Neural crest cell (in vitro differentiated cells): ENCODE results near the gene SERPINI2. TPM values are rescaled to one million over a fixed set of nuclear protein-coding genes. Genes with fewer than 3 reads are reported as not detected.

Source experiments
- DNase-seq: peaks from one replicate; pipeline ENCODE4 v3.0.0; 2021; ENCODE audit warnings: low read depth, mixed read lengths, low spot score
- H3K27ac Mint-ChIP-seq: one replicate; pipeline ENCODE4 v1.8.0; 2021; ENCODE audit warnings: mild to moderate bottlenecking, mixed read lengths; ENCODE audit not compliant: unreplicated experiment
- H3K27me3 Mint-ChIP-seq: 2 replicates; pipeline ENCODE4 v1.8.0; 2021; ENCODE audit warnings: low read depth, mild to moderate bottlenecking, mixed read lengths
- H3K36me3 Mint-ChIP-seq: 2 replicates; pipeline ENCODE4 v1.8.0; 2021; ENCODE audit warnings: low read depth, mild to moderate bottlenecking, mixed read lengths
- H3K4me1 Mint-ChIP-seq: 2 replicates; pipeline ENCODE4 v1.8.0; 2021; ENCODE audit warnings: mixed read lengths
- H3K4me3 Mint-ChIP-seq: one replicate; pipeline ENCODE4 v1.8.0; 2021; ENCODE audit warnings: mild to moderate bottlenecking, mixed read lengths
- H3K9me3 Mint-ChIP-seq: 2 replicates; pipeline ENCODE4 v1.8.0; 2021; ENCODE audit warnings: mixed read lengths
- CTCF ChIP-seq: fragments of 200-600 bp; sonication (generic); conservative IDR thresholded peaks from 2 replicates; pipeline ENCODE4 v1.5.0; 2021; ENCODE audit warnings: antibody characterized with exemption, mild to moderate bottlenecking
- total RNA-seq: library from RNA; stranded (reverse); gene quantifications from 2 replicates; pipeline ENCODE4 v1.2.1, GENCODE V29; 2021

Gene SERPINI2
- total RNA-seq, 1 donor from 2014 or later = 0.56 TPM

GRCh38 chr3:167501941-167502340 lies 28.1 kb upstream of the SERPINI2 start:
- no peak overlapping the region for H3K4me3 Mint-ChIP-seq
- no peak for DNase-seq
- no peaks in the 10 kb centered on the region for H3K27me3 Mint-ChIP-seq
- no peaks in the 10 kb centered on the region for H3K9me3 Mint-ChIP-seq
- H3K36me3 Mint-ChIP-seq = no peaks in the 10 kb centered on the region
- no peak for TF ChIP-seq CTCF
- H3K4me1 Mint-ChIP-seq = no peaks in the 10 kb centered on the region
- H3K27ac Mint-ChIP-seq = no peak overlapping the region

- Mint-ChIP-seq H3K36me3 (no peaks in the 10 kb centered on the region), H3K9me3 (no peaks in the 10 kb centered on the region), H3K27me3 (no peaks in the 10 kb centered on the region), H3K27ac (no peak overlapping the region), H3K4me3 (no peak overlapping the region), H3K4me1 (no peaks in the 10 kb centered on the region)
- DNase-seq = no peak
- TF ChIP-seq CTCF = no peak
Measured at GRCh38 chr3:167497903-167498302, 24.1 kb upstream of the SERPINI2 start.

- DNase-seq = peak; percentile 2
- H3K4me3 Mint-ChIP-seq = no peak overlapping the region
- H3K9me3 Mint-ChIP-seq = no peaks in the 10 kb centered on the region
- no peak overlapping the region for H3K27ac Mint-ChIP-seq
- peaks cover 4% of the 10 kb centered on the region for H3K27me3 Mint-ChIP-seq
- no peaks in the 10 kb centered on the region for H3K4me1 Mint-ChIP-seq
- no peaks in the 10 kb centered on the region for H3K36me3 Mint-ChIP-seq
- peak; percentile 49 for TF ChIP-seq CTCF
Measured at GRCh38 chr3:167493244-167493643, 19.4 kb upstream of the SERPINI2 start.

GRCh38 chr3:167491621-167492020 lies 17.8 kb upstream of the SERPINI2 start:
- H3K4me1 Mint-ChIP-seq = no peaks in the 10 kb centered on the region
- H3K27ac Mint-ChIP-seq = no peak overlapping the region
- DNase-seq = no peak
- H3K9me3 Mint-ChIP-seq = peaks cover 6% of the 10 kb centered on the region
- peaks cover 4% of the 10 kb centered on the region for H3K27me3 Mint-ChIP-seq
- H3K4me3 Mint-ChIP-seq = no peak overlapping the region
- H3K36me3 Mint-ChIP-seq = no peaks in the 10 kb centered on the region
- TF ChIP-seq CTCF = no peak

GRCh38 chr3:167489571-167489970 lies 15.7 kb upstream of the SERPINI2 start:
- DNase-seq = no peak
- no peak overlapping the region for H3K27ac Mint-ChIP-seq
- no peaks in the 10 kb centered on the region for H3K4me1 Mint-ChIP-seq
- H3K9me3 Mint-ChIP-seq = peaks cover 8% of the 10 kb centered on the region
- no peaks in the 10 kb centered on the region for H3K36me3 Mint-ChIP-seq
- no peak overlapping the region for H3K4me3 Mint-ChIP-seq
- no peak for TF ChIP-seq CTCF
- H3K27me3 Mint-ChIP-seq = peaks cover 4% of the 10 kb centered on the region

- H3K9me3 Mint-ChIP-seq = peaks cover 11% of the 10 kb centered on the region
- H3K4me1 Mint-ChIP-seq = no peaks in the 10 kb centered on the region
- H3K27ac Mint-ChIP-seq = no peak overlapping the region
- no peak overlapping the region for H3K4me3 Mint-ChIP-seq
- no peak for TF ChIP-seq CTCF
- no peak for DNase-seq
- no peaks in the 10 kb centered on the region for H3K36me3 Mint-ChIP-seq
- H3K27me3 Mint-ChIP-seq = peaks cover 4% of the 10 kb centered on the region
Measured at GRCh38 chr3:167487556-167487955, 13.7 kb upstream of the SERPINI2 start.
